ENCODE data around the gene ULBP2.

DNA sequence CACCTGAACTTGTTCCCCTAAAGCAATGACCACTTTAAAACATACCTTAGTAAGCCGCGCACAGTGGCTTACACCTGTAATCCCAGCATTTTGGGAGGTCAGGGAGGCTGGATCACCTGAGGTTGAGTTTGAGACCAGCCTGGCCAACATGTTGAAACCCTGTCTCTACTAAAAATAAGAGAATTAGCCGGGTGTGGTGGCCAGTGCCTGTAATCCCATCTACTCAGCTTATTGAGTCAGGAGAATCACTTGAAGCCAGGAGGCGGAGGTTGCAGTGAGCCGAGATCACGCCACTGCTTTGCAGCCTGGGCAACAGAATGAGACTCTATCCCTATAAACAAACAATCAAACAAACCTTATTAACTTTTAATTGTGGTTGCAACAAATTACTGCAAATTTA lies 42.3 kb upstream of the ULBP2 start:
- TF ChIP-seq, protein P1, sequence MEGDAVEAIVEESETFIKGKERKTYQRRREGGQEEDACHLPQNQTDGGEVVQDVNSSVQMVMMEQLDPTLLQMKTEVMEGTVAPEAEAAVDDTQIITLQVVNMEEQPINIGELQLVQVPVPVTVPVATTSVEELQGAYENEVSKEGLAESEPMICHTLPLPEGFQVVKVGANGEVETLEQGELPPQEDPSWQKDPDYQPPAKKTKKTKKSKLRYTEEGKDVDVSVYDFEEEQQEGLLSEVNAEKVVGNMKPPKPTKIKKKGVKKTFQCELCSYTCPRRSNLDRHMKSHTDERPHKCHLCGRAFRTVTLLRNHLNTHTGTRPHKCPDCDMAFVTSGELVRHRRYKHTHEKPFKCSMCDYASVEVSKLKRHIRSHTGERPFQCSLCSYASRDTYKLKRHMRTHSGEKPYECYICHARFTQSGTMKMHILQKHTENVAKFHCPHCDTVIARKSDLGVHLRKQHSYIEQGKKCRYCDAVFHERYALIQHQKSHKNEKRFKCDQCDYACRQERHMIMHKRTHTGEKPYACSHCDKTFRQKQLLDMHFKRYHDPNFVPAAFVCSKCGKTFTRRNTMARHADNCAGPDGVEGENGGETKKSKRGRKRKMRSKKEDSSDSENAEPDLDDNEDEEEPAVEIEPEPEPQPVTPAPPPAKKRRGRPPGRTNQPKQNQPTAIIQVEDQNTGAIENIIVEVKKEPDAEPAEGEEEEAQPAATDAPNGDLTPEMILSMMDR (IDR thresholded peaks at IDR 0.05; ENCODE audit: low read length): no peak
- TF ChIP-seq EZH2phosphoT487 (IDR thresholded peaks at IDR 0.05; ENCODE audit: low read length) (no peak), EZH2 (optimal IDR thresholded peaks at IDR 0.05; ENCODE audit: low read depth, low read length) (no peak)
